Osteoblast (primary cell): ENCODE results near the gene OASL. TPM values are rescaled to one million over a fixed set of nuclear protein-coding genes. Genes with fewer than 3 reads are reported as not detected.

ENCODE experiments used
- DNase-seq: peaks from one replicate; pipeline ENCODE4 v3.0.0; 2011; ENCODE audit warnings: low spot score, mixed read lengths; ENCODE audit not compliant: insufficient read length; ENCODE audit errors: missing footprints
- H2AFZ ChIP-seq: 2 replicates; pipeline ENCODE4 v1.6.0; 2011; ENCODE audit warnings: mild to moderate bottlenecking, low read length
- H3K27ac ChIP-seq: 2 replicates; pipeline ENCODE4 v1.5.1; 2011; ENCODE audit warnings: mild to moderate bottlenecking, low read depth, low read length, moderate library complexity
- H3K27me3 ChIP-seq: 2 replicates; pipeline ENCODE4 v1.6.0; 2012; ENCODE audit warnings: mild to moderate bottlenecking, control low read depth, inconsistent platforms, low read length, moderate library complexity; ENCODE audit not compliant: insufficient read depth
- H3K36me3 ChIP-seq: 2 replicates; pipeline ENCODE4 v1.5.1; 2011; ENCODE audit warnings: mild to moderate bottlenecking, low read length, control low read depth, moderate library complexity; ENCODE audit not compliant: insufficient read depth
- H3K4me1 ChIP-seq: 2 replicates; pipeline ENCODE4 v1.5.1; 2011; ENCODE audit warnings: mild to moderate bottlenecking, low read length, control low read depth, moderate library complexity; ENCODE audit not compliant: insufficient read depth
- H3K4me2 ChIP-seq: 2 replicates; pipeline ENCODE4 v1.6.0; 2011; ENCODE audit warnings: mild to moderate bottlenecking, low read length; ENCODE audit not compliant: insufficient read depth
- H3K4me3 ChIP-seq: fragments of 200-600 bp; sonication (generic); 3 replicates; pipeline ENCODE4 v1.5.1; 2012; ENCODE audit warnings: mild to moderate bottlenecking, low read length, inconsistent platforms; ENCODE audit not compliant: insufficient read depth
- H3K79me2 ChIP-seq: 2 replicates; pipeline ENCODE4 v1.6.0; 2012; ENCODE audit warnings: mild to moderate bottlenecking, low read length, control low read depth, inconsistent platforms; ENCODE audit not compliant: insufficient read depth
- H3K9me3 ChIP-seq: 2 replicates; pipeline ENCODE4 v1.5.1; 2011; ENCODE audit warnings: low read depth, low read length, control low read depth
- H4K20me1 ChIP-seq: 2 replicates; pipeline ENCODE4 v1.6.0; 2012; ENCODE audit warnings: mild to moderate bottlenecking, low read length, control low read depth; ENCODE audit not compliant: insufficient read depth
- total RNA-seq: library from RNA; depleted of rRNA; stranded (reverse); fragments of >200 nt; gene quantifications from 2 replicates; pipeline ENCODE4 v1.2.3, GENCODE V29; 2012
- TF ChIP-seq, protein P1 (sequence below): IDR thresholded peaks from 2 replicates; pipeline ENCODE4 v1.5.1; 2011; ENCODE audit warnings: mild to moderate bottlenecking, low read depth, low read length, moderate library complexity; ENCODE audit errors: extremely low read depth

The OASL gene
- total RNA-seq, 1 donor = 0.72 TPM

DNA sequence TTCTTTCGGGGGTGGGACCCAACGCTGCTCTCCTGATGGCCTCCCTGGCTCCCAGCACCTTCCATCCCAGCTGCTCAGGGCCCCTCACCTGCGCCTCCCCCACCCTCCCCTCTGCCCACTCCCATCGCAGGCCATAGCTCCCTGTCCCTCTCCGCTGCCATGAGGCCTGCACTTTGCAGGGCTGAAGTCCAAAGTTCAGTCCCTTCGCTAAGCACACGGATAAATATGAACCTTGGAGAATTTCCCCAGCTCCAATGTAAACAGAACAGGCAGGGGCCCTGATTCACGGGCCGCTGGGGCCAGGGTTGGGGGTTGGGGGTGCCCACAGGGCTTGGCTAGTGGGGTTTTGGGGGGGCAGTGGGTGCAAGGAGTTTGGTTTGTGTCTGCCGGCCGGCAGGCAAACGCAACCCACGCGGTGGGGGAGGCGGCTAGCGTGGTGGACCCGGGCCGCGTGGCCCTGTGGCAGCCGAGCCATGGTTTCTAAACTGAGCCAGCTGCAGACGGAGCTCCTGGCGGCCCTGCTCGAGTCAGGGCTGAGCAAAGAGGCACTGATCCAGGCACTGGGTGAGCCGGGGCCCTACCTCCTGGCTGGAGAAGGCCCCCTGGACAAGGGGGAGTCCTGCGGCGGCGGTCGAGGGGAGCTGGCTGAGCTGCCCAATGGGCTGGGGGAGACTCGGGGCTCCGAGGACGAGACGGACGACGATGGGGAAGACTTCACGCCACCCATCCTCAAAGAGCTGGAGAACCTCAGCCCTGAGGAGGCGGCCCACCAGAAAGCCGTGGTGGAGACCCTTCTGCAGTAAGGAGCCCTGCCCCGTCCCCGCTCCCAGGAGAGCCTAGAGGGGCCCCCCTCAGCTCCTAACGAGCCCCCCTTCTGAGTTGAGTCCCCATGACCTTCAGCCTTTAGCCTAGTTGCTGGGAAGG lies 60.5 kb downstream of the OASL start, which contains the start of gene HNF1A:
Gene HNF1A (plus strand): TSS at position 248 of the 924 bp plus-strand sequence. CDS start 226 bp downstream, at position 474.
- Histone ChIP-seq H3K36me3 (no peaks in the 10 kb centered on the region), H4K20me1 (no peaks in the 10 kb centered on the region), H3K4me3 (no peak within 1 kb of the TSS), H2AFZ (no peak within 1 kb of the TSS), H3K27me3 (peaks cover 3% of the 10 kb centered on the region), H3K4me2 (no peak within 1 kb of the TSS), H3K79me2 (no peaks in the 10 kb centered on the region), H3K27ac (no peak within 1 kb of the TSS), H3K4me1 (no peaks in the 10 kb centered on the region), H3K9me3 (no peaks in the 10 kb centered on the region)
- DNase-seq = peak; percentile 31
- TF ChIP-seq, protein P1, sequence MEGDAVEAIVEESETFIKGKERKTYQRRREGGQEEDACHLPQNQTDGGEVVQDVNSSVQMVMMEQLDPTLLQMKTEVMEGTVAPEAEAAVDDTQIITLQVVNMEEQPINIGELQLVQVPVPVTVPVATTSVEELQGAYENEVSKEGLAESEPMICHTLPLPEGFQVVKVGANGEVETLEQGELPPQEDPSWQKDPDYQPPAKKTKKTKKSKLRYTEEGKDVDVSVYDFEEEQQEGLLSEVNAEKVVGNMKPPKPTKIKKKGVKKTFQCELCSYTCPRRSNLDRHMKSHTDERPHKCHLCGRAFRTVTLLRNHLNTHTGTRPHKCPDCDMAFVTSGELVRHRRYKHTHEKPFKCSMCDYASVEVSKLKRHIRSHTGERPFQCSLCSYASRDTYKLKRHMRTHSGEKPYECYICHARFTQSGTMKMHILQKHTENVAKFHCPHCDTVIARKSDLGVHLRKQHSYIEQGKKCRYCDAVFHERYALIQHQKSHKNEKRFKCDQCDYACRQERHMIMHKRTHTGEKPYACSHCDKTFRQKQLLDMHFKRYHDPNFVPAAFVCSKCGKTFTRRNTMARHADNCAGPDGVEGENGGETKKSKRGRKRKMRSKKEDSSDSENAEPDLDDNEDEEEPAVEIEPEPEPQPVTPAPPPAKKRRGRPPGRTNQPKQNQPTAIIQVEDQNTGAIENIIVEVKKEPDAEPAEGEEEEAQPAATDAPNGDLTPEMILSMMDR = no peak

DNA sequence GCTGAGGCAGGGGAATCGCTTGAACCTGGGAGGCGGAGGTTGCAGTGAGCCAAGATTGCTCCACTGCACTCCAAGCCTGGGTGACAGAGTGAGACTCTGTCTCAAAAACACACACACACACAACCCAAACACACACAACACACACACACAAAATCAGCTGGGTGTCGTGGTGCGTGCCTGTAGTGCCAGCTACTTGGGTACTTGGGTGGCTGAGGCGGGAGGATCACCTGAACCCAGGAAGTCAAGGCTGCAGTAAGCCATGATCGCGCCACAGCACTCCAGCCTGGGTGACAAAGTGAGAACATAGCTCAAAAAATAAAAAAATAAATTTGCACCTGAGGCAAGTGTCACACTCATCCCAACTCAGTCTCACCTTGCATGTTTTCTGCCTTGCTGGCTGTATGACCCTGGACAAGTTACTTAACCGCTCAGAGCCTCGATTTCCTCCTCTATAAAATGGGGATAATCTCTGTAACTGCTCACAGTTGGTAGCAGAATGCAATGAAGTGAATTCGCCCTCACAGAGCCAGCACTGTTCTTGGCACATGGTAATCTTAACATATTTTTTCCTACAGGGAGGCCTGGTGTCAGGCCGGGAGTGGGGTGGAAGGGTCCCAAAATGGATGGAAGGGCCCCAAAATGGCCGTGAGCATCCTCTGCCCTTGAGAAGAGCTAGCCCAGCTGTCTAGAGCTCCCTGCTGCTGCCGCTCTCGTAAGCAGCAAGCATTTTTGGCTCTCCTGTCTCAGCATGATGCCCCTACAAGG lies 61.3 kb downstream of the OASL start:
- DNase-seq = peak; percentile 47
- H4K20me1 ChIP-seq = no peaks in the 10 kb centered on the region
- H3K27me3 ChIP-seq = no peaks in the 10 kb centered on the region
- TF ChIP-seq, protein P1 = no peak
- H3K4me2 ChIP-seq = no peak overlapping the region
- no peaks in the 10 kb centered on the region for H3K36me3 ChIP-seq
- no peaks in the 10 kb centered on the region for H3K4me1 ChIP-seq
- H3K9me3 ChIP-seq = no peaks in the 10 kb centered on the region
- no peak overlapping the region for H2AFZ ChIP-seq
- H3K4me3 ChIP-seq = no peak overlapping the region
- H3K27ac ChIP-seq = no peak overlapping the region
- H3K79me2 ChIP-seq = no peaks in the 10 kb centered on the region

DNA sequence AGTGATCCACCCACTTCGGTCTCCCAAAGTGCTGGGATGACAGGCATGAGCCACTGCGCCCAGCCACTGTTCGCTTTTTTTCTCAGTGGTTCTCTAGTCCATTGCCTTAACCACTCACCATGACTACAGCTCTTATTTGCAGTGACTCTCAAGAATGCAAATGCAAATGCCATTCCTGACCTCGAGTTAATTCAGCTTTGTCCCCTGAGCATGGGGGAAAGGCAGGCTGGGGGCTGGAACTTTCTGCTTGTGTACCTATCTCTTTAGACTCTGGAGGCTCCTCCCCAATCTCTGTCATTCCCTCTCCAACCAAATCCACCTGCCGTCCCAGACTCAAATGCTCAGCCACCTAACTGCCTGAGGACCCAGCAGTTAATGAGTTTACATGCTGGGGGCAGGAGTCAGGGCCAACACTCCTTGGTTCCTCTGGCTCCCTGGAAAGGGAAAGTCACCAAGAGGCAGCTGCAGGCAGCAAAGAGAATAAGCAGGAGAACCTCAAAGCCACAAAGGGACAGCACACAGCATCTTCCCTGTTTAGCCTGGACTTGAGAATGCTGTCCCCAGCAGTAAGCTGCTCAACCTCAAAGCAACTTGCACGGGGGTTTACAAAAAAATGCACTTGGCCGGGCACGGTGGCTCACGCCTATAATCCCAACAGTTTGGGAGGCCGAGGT lies 66.0 kb downstream of the OASL start:
- Histone ChIP-seq H3K4me2 (no peak overlapping the region), H3K27ac (no peak overlapping the region), H3K9me3 (no peaks in the 10 kb centered on the region), H2AFZ (peak overlapping the region; percentile 47), H4K20me1 (no peaks in the 10 kb centered on the region), H3K36me3 (no peaks in the 10 kb centered on the region), H3K4me3 (no peak overlapping the region), H3K4me1 (no peaks in the 10 kb centered on the region), H3K27me3 (no peaks in the 10 kb centered on the region), H3K79me2 (no peaks in the 10 kb centered on the region)
- TF ChIP-seq, protein P1 = no peak
- peak; percentile 35 for DNase-seq
